Head of caudate nucleus (tissue), 42 donors: ENCODE results near the gene WNT5B.
"Not testable (repeated sequence)": the region's sequence is repeated elsewhere in the genome, so short reads cannot be mapped to it uniquely, and the experiment has no call there.

ENCODE experiments used
- DNase-seq, 42 donors: peaks; one replicate each; pipeline versions ENCODE4 v3.0.0 to v3.0.0-alpha.2; 2020 to 2021; ENCODE audit warnings: mixed read lengths in 7 of 42
- intact Hi-C: fragments of 100-400 bp; cut with DNase I; formaldehyde crosslinking; loops from one replicate; pipeline ENCODE4 v1.15.0; 2022

The WNT5B gene

DNA sequence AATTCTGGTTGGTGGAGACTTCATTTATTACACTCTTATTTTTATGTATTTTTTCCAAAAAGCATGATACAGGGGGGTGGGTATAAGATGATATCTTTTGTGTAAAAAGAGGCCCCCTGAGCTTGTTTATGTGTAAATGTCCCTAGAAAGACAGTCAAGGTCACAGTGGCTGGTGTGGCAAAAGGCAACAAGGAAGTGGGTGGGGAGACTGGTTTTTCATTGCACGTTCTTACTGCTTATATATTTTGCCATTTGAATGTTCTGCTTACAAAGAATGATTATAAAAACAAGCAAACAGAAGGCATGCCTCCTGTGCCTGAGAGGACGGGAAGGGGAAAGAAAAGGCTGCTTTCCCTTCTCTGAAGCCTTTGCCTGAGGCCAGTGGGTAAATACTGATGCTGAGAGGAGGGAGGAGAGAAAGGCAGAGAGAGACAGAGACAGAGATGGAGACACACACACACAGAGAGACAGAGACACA lies 37.7 kb downstream of the WNT5B start:
- intact Hi-C loops, result no loop called here
- DNase-seq, result no peak

DNA sequence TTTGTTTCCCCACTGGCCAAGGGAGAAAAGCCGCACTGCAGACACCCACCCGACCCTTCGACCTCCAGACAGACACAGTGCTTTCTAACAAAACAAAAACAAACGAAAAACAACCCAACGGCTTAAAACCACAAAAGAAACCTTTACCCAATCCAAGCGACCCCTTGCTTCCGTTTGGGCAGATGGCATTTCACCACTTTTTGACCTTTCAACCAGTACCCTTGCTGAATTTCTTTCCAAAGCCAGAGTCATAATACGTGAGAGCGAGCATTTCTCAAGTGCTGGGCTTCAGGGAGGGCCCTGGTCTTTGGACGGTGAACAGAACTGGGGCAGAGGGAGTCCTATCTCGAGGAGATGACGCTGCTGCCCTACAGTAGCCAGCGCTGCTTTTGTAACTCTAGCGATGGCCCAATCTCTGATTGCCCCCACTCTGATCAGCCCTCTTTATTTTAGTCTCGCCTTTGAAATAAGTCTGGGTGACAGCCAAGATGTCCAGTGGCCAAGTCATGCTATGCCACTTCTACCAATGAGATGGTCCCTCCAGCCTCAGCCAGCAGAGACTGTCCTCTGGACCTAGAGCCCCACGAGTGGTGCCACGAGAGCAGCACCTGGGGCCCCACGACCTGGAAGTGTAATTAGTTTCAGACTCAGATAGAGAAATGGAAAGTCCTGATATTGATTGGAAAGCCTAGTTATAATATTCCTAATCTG lies 40.0 kb downstream of the WNT5B start:
- intact Hi-C loops, result no loop called here
- DNase-seq, result peak in 5 of 42 donors; percentile 33 to 66 (median 48)

DNA sequence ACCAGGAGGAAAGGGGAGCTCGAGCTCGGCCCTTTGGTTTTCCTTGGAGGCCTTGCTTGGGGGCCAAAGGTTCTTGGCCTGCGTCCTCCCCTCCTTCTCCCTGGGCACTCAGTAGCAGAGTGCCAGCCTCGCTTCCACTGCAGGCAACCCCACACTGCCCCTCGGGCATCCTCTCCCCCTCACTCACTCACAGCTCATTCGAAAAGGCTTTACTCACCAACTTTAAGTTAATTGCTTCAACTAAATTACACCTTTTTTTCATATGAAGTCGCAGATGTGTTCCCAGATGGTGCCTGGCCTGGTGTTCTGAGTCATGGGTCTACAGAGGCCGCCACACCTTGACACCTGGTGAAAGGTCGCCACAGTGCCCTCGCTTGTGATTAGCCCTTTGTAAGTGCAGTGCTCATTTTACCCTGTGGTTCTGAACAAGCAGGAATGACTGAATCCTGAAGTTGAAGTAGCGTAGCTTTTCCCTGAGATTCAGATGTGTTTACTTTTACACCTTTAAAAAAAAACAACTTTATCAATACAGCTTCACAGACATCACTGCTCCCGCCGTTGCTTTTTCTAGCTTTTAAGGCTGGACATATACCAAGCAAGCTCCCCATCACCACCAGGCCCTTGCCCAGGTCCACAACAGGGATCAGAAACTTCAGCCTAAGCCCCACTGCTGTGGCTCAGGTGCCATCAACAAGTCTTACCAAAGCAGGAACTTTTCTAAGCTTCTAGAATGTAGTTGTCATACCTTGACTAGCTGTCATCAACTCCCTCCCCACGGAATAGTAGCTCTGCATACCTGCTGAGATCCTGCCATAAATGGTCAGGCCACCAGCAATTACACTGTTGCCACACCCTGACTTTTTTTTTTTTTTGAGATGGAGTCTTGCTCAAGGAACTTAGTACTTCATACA lies 41.6 kb downstream of the WNT5B start:
- intact Hi-C loops, result no loop called here
- peak in 1 of 42 donors; percentile 32 for DNase-seq

- DNase-seq, result no peak
- intact Hi-C loops, result no loop called here
Observed at GRCh38 chr12:1676043-1676442, 47.0 kb downstream of the WNT5B start.

GRCh38 chr12:1680804-1681492 lies 51.9 kb downstream of the WNT5B start:
- intact Hi-C loops, result no loop called here
- no peak for DNase-seq

DNA sequence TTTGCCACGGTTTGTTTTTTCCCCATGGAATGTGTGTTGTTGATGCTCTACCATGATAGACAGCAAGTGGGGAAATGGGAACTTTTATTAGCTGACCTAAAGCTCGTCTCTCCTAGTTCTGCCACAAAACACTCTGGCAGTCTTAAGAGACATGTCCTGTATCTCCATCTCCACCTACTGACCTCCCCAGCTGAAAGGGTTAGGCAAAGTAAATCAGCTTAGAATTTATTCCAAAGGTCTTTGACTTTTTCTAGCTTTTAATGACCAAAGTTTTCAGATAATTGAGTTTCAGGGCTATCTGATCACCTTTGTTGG lies 52.4 kb downstream of the WNT5B start:
- no peak for DNase-seq
- intact Hi-C loops, result no loop called here

- intact Hi-C loops, result no loop called here
- DNase-seq, result no peak
Observed at GRCh38 chr12:1688086-1688710, 59.2 kb downstream of the WNT5B start.

DNA sequence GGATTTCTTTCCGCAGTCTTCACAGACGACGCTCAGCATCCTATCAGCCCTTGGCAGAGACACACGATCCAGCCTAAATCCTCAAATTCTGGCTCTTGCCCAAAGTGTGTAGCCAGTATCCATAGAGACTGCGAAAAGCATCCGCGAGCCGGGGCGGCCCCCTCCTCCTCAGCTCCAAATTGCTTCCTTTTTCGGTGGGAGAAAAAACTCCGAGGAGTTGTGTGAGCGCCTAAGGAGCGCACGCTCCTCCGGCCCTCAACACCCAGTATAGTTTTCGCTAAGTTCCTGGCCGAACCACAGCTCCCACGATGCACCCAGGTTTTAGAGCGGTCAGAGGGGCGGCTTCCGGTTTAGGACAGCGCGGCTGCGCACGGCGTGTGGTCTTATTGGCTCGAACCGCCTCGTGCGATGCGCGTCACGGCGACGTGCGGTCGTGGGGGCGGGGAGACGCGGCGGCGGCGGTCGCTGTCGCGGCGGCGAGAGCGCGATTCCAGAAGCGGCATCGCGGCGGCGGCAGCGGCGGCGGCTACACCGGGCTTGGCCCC lies 61.6 kb downstream of the WNT5B start, which contains the start of gene ADIPOR2:
Gene ADIPOR2 (plus strand): TSS at position 493 of the 545 bp plus-strand sequence. CDS start 63,274 bp downstream, outside the sequence.
- intact Hi-C loops, result loop anchor here (5.0 kb wide), 2 partner anchors 38 to 102 kb away; no protein-coding TSS in a partner anchor
- peak; percentile 86 to 97 (median 93) for DNase-seq

GRCh38 chr12:1691123-1692007 lies 62.3 kb downstream of the WNT5B start:
- intact Hi-C loops, result loop anchor here (5.0 kb wide), 2 partner anchors 39 to 101 kb away; no protein-coding TSS in a partner anchor
- DNase-seq, result peak in 30 of 42 donors; percentile 13 to 66 (median 44)

DNA sequence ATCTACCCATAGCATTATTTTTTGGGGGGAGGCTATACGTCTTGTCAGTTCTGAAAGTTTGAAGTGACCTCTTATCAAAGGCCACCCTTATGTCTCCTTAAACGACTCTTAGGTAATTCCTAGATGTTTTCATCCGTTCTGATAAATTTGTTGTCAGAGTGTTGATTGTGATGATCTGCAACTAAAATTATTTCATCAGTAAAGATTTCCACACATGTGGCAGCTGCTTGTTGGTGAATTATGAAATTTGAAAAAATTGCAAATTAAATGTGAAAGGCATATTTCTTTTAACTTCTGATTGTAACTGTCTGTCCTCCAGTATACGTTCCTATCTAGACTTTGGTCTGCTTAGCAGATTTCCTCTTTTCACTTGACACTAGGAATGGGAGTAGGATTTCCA lies 63.2 kb downstream of the WNT5B start:
- no peak for DNase-seq
- intact Hi-C loops, result loop anchor here (5.0 kb wide), 2 partner anchors 40 to 100 kb away; no protein-coding TSS in a partner anchor

- intact Hi-C loops, result loop anchor here (5.0 kb wide), 2 partner anchors 41 to 99 kb away; no protein-coding TSS in a partner anchor
- no peak for DNase-seq
Observed at GRCh38 chr12:1692895-1693610, 64.0 kb downstream of the WNT5B start.

GRCh38 chr12:1695097-1695496 lies 66.1 kb downstream of the WNT5B start:
- DNase-seq, intact Hi-C loops: not testable (repeated sequence)

- no peak for DNase-seq
- intact Hi-C loops, result no loop called here
Observed at GRCh38 chr12:1695886-1696670, 67.0 kb downstream of the WNT5B start.

DNA sequence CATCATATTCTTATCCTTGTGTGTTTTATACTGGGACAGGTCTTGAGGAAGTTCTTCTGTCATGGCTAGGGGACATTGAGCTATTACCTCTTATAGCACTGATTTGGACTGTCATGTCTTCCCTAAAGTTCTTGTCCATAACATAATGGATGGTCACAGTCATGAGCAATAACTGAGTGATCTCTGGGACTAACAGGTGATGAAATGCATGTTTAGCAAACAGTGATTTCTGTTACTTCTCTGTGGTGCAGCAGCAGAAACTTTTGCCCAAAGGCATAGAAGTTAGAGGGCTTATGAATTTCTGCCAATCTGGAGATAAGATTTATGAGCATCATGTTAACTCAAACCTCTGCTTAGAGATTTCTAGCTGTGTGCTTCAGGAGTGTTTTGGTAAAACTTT lies 67.8 kb downstream of the WNT5B start:
- intact Hi-C loops, result no loop called here
- DNase-seq, result no peak
